Measurements from ENCODE around the gene NELFA. TPM values are rescaled to one million over a fixed set of nuclear protein-coding genes. Genes with fewer than 3 reads are reported as not detected.
A peak's percentile ranks its signal among the peaks of the same experiment; 100 is the strongest.
"Not testable (repeated sequence)": the region's sequence is repeated elsewhere in the genome, so short reads cannot be mapped to it uniquely, and the experiment has no call there.

The NELFA gene
- total RNA-seq, 4 donors from 2014 or later: 23.1 to 36.8 (median 25.0) TPM

- Histone ChIP-seq H3K27ac (peak overlapping the region in 2 of 4 donors; percentile 98 to 99), H3K27me3 (no peaks in the 10 kb centered on the region), H3K9me3 (no peaks in the 10 kb centered on the region), H3K4me1 (peaks cover 3 to 37% (median 21%) of the 10 kb centered on the region in 3 donors), H3K36me3 (peaks cover 0 to 47% (median 4%) of the 10 kb centered on the region in 3 donors), H3K4me3 (peak overlapping the region; percentile 94 to 99 (median 96))
- WGBS, 2 donors: 77 to 81% methylated on average over 15 of the region's 15 CpGs
- DNase-seq: no peak
- TF ChIP-seq POLR2A (IDR thresholded peaks at IDR 0.05) (no peak), CTCF (IDR thresholded peaks at IDR 0.05) (no peak)
- intact Hi-C loops (cut with DNase I): no loop called here
These were observed 1.7 kb downstream of the NELFA start for GRCh38 chr4:2006956-2007653.

- TF ChIP-seq CTCF (IDR thresholded peaks at IDR 0.05) (no peak), POLR2A (IDR thresholded peaks at IDR 0.05) (no peak)
- Histone ChIP-seq H3K4me1 (peaks cover 3 to 37% (median 21%) of the 10 kb centered on the region in 3 donors), H3K9me3 (no peaks in the 10 kb centered on the region), H3K27ac (no peak overlapping the region), H3K36me3 (peaks cover 0 to 54% (median 6%) of the 10 kb centered on the region in 3 donors), H3K4me3 (no peak overlapping the region), H3K27me3 (no peaks in the 10 kb centered on the region)
- intact Hi-C loops (cut with DNase I): no loop called here
- no peak for DNase-seq
- 92 to 93% methylated on average over 5 to 7 of the region's 7 CpGs for WGBS, 2 donors
These were observed 2.4 kb downstream of the NELFA start for GRCh38 chr4:2006367-2006766.

GRCh38 chr4:2003361-2003760 is 5.4 kb downstream of the NELFA start:
- intact Hi-C loops (cut with DNase I); H3K27me3 ChIP-seq; DNase-seq; H3K4me3 ChIP-seq; H3K9me3 ChIP-seq; H3K27ac ChIP-seq: not testable (repeated sequence)
- peaks cover 3 to 40% (median 23%) of the 10 kb centered on the region in 3 donors for H3K4me1 ChIP-seq
- 100% methylated on average over 2 of the region's 2 CpGs for WGBS, 2 donors
- H3K36me3 ChIP-seq: peaks cover 0 to 57% (median 7%) of the 10 kb centered on the region in 3 donors

GRCh38 chr4:1999308-1999707 is 9.5 kb downstream of the NELFA start:
- WGBS, 2 donors: 69 to 84% methylated on average over 4 of the region's 4 CpGs
- intact Hi-C loops (cut with DNase I); H3K27me3 ChIP-seq; H3K9me3 ChIP-seq; DNase-seq; H3K4me3 ChIP-seq: not testable (repeated sequence)
- peak overlapping the region in 3 of 4 donors; percentile 73 to 85 (median 74) for H3K27ac ChIP-seq
- peaks cover 0 to 46% (median 22%) of the 10 kb centered on the region in 3 donors for H3K4me1 ChIP-seq
- H3K36me3 ChIP-seq: peaks cover 0 to 38% (median 7%) of the 10 kb centered on the region in 3 donors

- Histone ChIP-seq H3K4me3 (no peak overlapping the region), H3K9me3 (peaks cover 0 to 5% (median 0%) of the 10 kb centered on the region in 3 donors), H3K36me3 (peaks cover 0 to 31% (median 6%) of the 10 kb centered on the region in 3 donors), H3K4me1 (peaks cover 0 to 46% (median 22%) of the 10 kb centered on the region in 3 donors), H3K27me3 (no peaks in the 10 kb centered on the region), H3K27ac (peak overlapping the region in 3 of 4 donors; percentile 73 to 85 (median 74))
- TF ChIP-seq CTCF (IDR thresholded peaks at IDR 0.05) (no peak), POLR2A (IDR thresholded peaks at IDR 0.05) (no peak)
- DNase-seq: no peak
- 24 to 50% methylated on average over 7 of the region's 7 CpGs for WGBS, 2 donors
- intact Hi-C loops (cut with DNase I): no loop called here
These were observed 10.5 kb downstream of the NELFA start for GRCh38 chr4:1998296-1998695.

GRCh38 chr4:1997712-1998111 is 11.1 kb downstream of the NELFA start:
- peak overlapping the region in 3 of 4 donors; percentile 21 to 85 (median 73) for H3K27ac ChIP-seq
- peaks cover 0 to 5% (median 0%) of the 10 kb centered on the region in 3 donors for H3K9me3 ChIP-seq
- H3K4me1 ChIP-seq: peaks cover 0 to 50% (median 22%) of the 10 kb centered on the region in 3 donors
- no peaks in the 10 kb centered on the region for H3K27me3 ChIP-seq
- 91 to 92% methylated on average over 3 to 4 of the region's 4 CpGs for WGBS, 2 donors
- no peak overlapping the region for H3K4me3 ChIP-seq
- peaks cover 0 to 31% (median 3%) of the 10 kb centered on the region in 3 donors for H3K36me3 ChIP-seq
- no peak for TF ChIP-seq CTCF (IDR thresholded peaks at IDR 0.05)
- no peak for TF ChIP-seq POLR2A (IDR thresholded peaks at IDR 0.05)
- DNase-seq: no peak
- intact Hi-C loops (cut with DNase I): no loop called here
